T follicular helper cell (primary cell): ENCODE data around the gene FBXO46.
"Not testable (repeated sequence)": the region's sequence is repeated elsewhere in the genome, so short reads cannot be mapped to it uniquely, and the experiment has no call there.

Source experiments
- DNase-seq: peaks from one replicate; pipeline ENCODE4 v3.0.0-alpha.2; 2020; ENCODE audit warnings: low read depth

Gene FBXO46

GRCh38 chr19:45766296-45766868 lies 35.7 kb upstream of the FBXO46 start:
- no peak for DNase-seq

- no peak for DNase-seq
These were observed 35.1 kb upstream of the FBXO46 start for GRCh38 chr19:45765702-45766295.

GRCh38 chr19:45764945-45765701 lies 34.4 kb upstream of the FBXO46 start:
- no peak for DNase-seq

- no peak for DNase-seq
These were observed 33.8 kb upstream of the FBXO46 start for GRCh38 chr19:45764475-45764874.

- no peak for DNase-seq
These were observed 33.1 kb upstream of the FBXO46 start for GRCh38 chr19:45763691-45764294.

GRCh38 chr19:45762870-45763631 lies 32.4 kb upstream of the FBXO46 start:
- DNase-seq: no peak

GRCh38 chr19:45761714-45762113 lies 31.0 kb upstream of the FBXO46 start:
- DNase-seq: no peak

GRCh38 chr19:45758921-45759320 lies 28.2 kb upstream of the FBXO46 start:
- DNase-seq: no peak

- no peak for DNase-seq
These were observed 27.0 kb upstream of the FBXO46 start for GRCh38 chr19:45757695-45758094.

- no peak for DNase-seq
These were observed 23.6 kb upstream of the FBXO46 start for GRCh38 chr19:45754323-45754722.

- DNase-seq: no peak
These were observed 22.9 kb upstream of the FBXO46 start for GRCh38 chr19:45753548-45753947.

GRCh38 chr19:45752639-45753038 lies 21.9 kb upstream of the FBXO46 start:
- no peak for DNase-seq

GRCh38 chr19:45751483-45751882 lies 20.8 kb upstream of the FBXO46 start:
- DNase-seq: not testable (repeated sequence)

- DNase-seq: no peak
These were observed 16.8 kb upstream of the FBXO46 start for GRCh38 chr19:45747513-45747912.

- DNase-seq: no peak
These were observed 16.2 kb upstream of the FBXO46 start for GRCh38 chr19:45746866-45747265.

- no peak for DNase-seq
These were observed 14.9 kb upstream of the FBXO46 start for GRCh38 chr19:45745606-45746005.

- no peak for DNase-seq
These were observed 12.3 kb upstream of the FBXO46 start for GRCh38 chr19:45742969-45743368.

GRCh38 chr19:45739498-45740439 lies 9.1 kb upstream of the FBXO46 start:
- DNase-seq: no peak

GRCh38 chr19:45733160-45733810 lies 2.6 kb upstream of the FBXO46 start, which contains the start of gene MEIOSIN:
Gene MEIOSIN (plus strand): TSS chr19:45733439. CDS start chr19:45735377, 1,938 bp downstream.
- DNase-seq: no peak

GRCh38 chr19:45729800-45730290 lies 851 bp downstream of the FBXO46 start:
- DNase-seq: no peak
